Stimulated activated CD8-positive, alpha-beta memory T cell treated with anti-CD3 and anti-CD28 coated beads, Interleukin-2, amount 100 ng/mL, for 48 hours (primary cell): Measurements from ENCODE around the gene TM2D3.
"Not testable (repeated sequence)": the region's sequence is repeated elsewhere in the genome, so short reads cannot be mapped to it uniquely, and the experiment has no call there.

ENCODE experiments used
- DNase-seq, 2 donors: peaks; one replicate each; pipeline ENCODE4 v3.0.0-alpha.2; 2020; ENCODE audit warnings: low read depth in 2 of 2

Gene TM2D3

DNA sequence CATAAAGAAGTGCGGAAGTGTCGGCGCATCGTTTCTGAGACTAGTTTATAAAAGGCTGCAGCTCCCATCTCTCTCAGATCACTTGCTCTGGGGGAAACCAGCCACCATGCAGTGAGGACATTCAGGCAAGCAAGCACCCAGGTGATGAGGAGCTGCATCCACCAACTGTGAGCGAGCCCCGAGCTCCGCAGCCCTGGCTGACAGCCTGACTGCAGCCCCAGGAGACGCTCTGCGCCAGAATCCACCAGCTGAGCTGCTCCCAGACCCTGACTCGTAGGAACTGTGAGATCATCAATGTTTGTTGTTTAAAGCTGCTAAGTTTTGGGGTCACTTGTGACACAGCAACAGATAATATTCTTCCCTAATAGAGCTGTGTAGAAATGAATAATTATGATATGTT, 5.0 kb upstream of the TM2D3 start:
- no peak for DNase-seq

DNA sequence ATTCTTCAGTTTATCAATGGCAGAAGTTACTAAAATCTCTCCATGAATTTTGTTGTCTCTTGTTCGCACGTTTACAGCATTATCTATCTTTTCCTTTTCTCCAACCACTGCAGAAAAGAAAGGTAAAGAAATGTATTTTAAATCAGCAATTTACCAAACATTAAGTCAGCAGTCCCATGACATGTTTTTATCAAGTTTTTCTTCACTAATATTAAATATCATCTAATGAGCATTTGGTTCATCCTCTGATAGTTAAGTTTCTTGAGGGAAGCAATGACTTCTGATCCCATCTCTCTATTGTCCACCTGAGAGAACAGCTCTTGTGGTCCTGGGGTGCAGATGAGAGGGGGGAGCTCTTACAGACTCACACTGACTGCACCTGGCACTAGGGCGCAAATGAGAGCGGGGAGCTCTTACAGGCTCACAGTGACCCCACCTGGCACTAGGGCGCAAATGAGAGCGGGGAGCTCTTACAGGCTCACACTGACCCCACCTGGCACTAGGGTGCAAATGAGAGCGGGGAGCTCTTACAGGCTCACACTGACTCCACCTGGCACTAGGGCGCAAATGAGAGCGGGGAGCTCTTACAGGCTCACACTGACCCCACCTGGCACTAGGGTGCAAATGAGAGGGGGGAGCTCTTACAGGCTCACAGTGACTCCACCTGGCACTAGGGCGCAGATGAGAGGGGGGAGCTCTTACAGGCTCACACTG, 2.6 kb upstream of the TM2D3 start:
- DNase-seq, result not testable (repeated sequence)

DNA sequence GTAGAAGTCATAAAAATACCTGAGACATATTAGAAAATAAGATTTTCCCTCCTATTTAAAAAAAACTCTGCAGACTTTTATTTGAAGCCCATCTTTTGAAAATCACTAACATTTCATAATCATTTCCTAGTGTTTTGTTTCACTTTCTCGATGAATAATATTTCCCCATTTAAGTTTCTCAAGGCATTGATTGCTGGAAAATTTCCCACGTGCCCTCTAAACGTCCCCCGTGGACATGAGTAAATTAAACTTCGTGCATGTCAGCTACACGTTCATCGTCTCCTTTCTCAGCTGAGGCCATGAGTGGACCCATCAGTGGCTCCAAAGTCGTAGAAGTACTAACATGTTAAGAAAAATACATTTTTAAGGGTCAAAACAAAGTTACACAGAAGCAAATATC, 2.0 kb upstream of the TM2D3 start:
- DNase-seq, result no peak

DNA sequence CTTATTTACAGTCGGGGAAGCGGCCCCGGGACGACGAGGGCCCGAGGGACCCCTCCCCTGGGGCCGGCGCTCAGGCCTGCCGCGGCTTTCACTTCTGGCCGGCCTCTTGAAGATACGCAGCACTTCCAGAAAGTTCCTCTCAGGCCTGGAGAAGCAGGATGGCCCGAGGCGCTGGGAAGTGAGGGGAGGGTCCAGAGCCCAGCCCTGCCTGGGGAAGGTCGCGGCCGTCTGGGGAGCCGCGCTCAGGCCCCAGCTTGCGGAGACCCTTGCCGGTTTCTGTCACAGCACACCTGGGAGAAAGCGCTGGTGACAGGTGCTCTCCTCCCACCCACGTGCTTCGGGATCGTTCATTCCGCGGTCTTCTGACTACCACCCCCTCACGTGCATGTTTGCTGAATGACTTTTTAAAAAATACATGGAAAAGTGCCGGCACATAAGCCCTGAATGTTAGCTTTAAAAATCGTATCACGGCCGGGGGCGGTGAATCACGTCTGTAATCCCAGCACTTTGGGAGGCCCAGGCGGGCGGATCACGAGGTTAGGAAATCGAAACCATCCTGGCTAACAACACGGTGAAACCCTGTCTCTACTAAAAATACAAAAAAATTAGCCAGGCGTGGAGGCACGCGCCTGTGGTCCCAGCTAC, 727 bp upstream of the TM2D3 start:
- DNase-seq, result no peak

DNA sequence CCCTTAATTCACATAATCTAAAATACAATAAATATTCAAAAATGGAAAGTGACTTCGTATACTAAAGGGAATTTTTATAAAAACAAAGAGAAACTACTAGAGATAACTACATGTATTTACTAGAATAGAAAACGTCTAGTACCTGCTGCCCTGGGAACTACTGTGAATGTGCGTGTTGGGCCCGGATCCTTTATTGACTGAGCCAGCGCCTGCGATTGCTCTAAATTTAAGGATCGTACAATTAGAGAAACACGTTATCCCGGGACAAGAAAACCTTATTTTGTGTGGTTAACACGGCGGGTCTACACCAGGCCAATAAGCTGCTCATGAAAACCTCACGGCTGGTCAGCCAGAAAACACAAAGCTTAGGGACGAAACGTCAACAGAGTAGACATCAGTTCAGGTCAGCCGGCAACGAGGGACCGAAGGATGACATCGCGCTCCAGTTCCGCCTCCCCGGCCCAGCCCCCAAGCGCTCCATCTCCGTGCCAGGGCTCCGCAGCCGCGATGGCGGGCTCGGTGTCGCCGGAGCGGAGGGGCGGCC, 555 bp downstream of the TM2D3 start:
- no peak for DNase-seq

- no peak for DNase-seq
Measured at GRCh38 chr15:101650145-101650544, 2.0 kb downstream of the TM2D3 start.

DNA sequence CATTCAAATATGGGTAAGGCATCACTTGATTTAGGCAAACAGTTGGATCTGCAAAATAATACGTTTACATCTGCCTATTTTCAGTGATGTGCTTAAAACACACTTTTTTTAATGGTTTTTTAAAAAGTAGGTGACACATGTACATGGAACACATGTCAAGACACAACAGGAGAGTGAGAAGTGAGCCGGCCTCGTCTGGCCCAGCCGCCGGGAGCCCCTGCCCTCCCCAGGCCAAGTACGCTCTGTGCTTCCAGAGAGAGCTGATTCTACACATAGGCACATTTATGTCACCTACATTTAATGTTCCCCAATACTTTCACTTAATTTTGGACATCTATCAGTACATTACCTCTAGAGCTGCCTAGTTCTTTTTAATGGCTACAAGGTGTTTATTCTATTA, 3.8 kb downstream of the TM2D3 start:
- no peak for DNase-seq

GRCh38 chr15:101647251-101647650, 4.9 kb downstream of the TM2D3 start:
- DNase-seq, result no peak

GRCh38 chr15:101646672-101647071, 5.5 kb downstream of the TM2D3 start:
- DNase-seq, result no peak

DNA sequence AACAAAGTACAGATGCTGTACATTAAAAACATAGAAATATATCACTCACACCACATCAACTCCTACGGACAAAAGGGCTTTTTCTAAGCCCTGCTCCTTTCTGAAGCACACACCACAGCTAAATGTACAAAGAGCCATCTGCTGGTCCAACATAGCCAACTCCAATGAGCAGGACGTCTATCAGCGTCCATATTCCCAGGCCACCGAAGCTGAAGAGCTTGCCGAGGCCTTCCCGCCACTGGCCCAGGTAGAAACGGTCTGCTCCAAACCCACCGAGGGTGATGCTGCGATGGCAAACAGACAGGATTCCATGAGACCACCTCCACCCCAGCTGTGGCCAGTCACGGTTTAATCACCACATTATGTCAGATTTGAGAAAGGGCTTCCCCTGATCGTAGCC, 9.8 kb downstream of the TM2D3 start:
- DNase-seq, result no peak

- DNase-seq, result no peak
Measured at GRCh38 chr15:101641894-101642293, 10.3 kb downstream of the TM2D3 start.

DNA sequence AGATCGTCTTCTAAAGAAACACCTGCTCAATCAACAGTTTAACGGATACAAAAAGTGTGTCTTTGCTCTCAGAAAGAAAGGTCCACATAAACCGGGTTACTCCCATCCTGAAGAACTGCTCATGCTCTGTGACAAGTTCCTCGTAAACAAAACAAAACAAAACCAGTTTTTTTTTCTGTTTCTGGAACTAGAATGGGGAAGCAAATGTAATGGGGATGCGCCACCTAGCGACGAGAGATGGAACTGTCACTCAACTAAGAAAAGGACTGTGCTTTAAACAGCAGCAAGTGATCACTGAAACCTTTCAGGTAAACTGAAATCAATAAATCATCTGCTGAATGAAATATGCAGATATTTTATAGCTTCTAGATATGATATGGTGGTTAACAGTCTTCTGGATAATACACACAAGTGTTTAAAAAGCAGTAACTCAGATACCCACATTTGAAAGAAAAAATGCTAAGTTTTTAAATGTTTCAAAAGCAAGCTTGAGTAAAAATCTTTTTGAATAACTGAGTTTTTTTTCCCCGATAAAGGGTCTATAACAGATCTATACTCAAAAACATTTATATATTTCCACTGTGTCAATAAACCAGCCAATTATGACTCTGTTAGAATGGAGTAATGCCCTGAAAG, 10.9 kb downstream of the TM2D3 start:
- peak; percentile 36 to 53 for DNase-seq

DNA sequence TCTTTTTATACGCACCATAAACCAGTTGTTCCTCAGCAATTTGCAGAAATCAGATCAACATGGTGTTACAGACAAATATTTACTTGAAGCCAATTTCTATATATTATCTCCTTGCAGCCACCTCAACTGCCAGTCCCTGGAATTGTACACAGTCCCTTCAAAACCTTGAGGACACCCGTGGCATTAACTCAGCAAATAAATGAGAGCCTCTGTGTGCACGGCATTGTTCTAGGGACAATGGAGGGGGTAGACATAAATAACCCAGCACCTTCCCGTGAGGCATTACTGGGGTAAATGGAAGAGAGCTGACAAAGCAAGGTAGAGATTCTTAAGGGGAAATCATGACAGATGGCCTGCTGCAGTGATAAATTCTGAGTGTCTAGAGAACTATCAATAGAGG, 12.5 kb downstream of the TM2D3 start:
- DNase-seq, result no peak

- DNase-seq, result no peak
Measured at GRCh38 chr15:101637919-101638318, 14.3 kb downstream of the TM2D3 start.

GRCh38 chr15:101637516-101637915, 14.7 kb downstream of the TM2D3 start:
- DNase-seq, result no peak

- DNase-seq, result no peak
Measured at GRCh38 chr15:101637038-101637437, 15.1 kb downstream of the TM2D3 start.

GRCh38 chr15:101635944-101636727, 16.0 kb downstream of the TM2D3 start:
- DNase-seq, result no peak

GRCh38 chr15:101633356-101633755, 18.8 kb downstream of the TM2D3 start:
- no peak for DNase-seq

DNA sequence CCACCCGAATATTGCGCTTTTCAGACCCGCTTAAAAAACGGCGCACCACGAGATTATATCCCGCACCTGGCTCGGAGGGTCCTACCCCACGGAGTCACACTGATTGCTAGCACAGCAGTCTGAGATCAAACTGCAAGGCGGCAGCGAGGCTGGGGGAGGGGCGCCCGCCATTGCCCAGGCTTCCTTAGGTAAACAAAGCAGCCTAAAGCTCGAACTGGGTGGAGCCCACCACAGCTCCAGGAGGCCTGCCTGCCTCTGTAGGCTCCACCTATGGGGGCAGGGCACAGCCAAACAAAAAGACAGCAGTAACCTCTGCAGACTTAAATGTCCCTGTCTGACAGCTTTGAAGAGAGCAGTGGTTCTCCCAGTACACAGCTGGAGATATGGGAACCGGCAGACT, 25.5 kb downstream of the TM2D3 start:
- not testable (repeated sequence) for DNase-seq

DNA sequence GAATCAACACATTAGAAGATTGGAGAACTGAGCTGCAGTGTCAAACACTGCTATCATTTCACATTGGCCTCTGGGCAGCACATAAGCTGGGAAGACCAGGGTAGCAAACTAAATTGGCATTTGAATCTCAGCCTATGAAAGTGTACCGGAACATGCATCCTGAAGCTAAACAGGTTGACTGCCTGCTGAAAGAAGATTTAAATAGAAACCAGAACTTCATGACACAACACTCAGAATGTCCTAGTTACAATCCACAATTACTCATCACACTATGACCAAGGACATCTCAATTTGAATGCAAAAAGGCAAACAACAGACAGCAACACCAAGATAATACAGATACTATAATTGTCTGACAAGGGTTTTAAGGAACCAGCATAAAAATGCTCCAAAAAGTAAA, 26.2 kb downstream of the TM2D3 start:
- DNase-seq, result no peak

GRCh38 chr15:101625184-101625583, 27.0 kb downstream of the TM2D3 start:
- no peak for DNase-seq
